ENCODE measurements around the gene COL4A1. TPM values are rescaled to one million over a fixed set of nuclear protein-coding genes. Genes with fewer than 3 reads are reported as not detected.

COL4A1 gene
- total and polyA plus RNA-seq, 8 donors = 418 to 1,057 (median 547) TPM

DNA sequence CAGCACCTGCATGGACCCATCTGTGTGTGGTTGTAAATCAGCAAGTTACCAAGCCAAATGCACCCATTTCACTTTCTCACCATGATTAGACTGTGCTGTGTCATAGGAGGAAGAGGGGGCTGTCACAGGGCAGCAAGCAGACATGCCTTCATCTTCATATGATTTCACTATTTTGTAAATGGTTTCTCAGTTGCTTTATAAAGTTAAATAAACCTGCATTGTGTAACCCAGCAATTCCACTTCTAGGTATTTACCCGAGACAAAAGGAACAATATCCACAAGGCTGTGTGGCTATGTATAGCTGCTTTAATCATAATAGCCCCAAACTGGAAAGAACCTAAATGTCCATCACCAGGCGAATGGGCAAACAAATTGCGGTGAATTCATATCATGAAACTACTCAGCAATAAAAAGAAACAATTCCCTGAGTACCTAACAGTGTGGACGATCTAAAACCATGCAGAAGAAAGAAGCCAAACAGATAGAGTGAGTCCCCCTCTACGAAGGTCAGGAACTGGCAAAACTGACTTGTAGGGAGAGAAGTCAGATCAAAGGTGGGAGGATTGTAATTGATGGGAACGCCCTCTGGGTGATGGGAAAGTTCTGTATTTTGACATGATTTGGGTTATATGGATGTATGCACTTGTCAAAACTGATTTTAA, 185.4 kb downstream of the COL4A1 start:
- intact Hi-C loops (cut with DNase I) = no loop called here
- Histone ChIP-seq H3K27me3 (peaks cover 0 to 34% of the 10 kb centered on the region in 2 donors), H3K27ac (no peak overlapping the region), H3K36me3 (no peaks in the 10 kb centered on the region), H3K9me3 (no peaks in the 10 kb centered on the region), H3K4me1 (peaks cover 9 to 10% of the 10 kb centered on the region in 2 donors), H3K4me3 (no peak overlapping the region)
- DNase-seq = no peak
- ATAC-seq = no peak
- TF ChIP-seq, protein P1, sequence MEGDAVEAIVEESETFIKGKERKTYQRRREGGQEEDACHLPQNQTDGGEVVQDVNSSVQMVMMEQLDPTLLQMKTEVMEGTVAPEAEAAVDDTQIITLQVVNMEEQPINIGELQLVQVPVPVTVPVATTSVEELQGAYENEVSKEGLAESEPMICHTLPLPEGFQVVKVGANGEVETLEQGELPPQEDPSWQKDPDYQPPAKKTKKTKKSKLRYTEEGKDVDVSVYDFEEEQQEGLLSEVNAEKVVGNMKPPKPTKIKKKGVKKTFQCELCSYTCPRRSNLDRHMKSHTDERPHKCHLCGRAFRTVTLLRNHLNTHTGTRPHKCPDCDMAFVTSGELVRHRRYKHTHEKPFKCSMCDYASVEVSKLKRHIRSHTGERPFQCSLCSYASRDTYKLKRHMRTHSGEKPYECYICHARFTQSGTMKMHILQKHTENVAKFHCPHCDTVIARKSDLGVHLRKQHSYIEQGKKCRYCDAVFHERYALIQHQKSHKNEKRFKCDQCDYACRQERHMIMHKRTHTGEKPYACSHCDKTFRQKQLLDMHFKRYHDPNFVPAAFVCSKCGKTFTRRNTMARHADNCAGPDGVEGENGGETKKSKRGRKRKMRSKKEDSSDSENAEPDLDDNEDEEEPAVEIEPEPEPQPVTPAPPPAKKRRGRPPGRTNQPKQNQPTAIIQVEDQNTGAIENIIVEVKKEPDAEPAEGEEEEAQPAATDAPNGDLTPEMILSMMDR (IDR thresholded peaks at IDR 0.05) = no peak

DNA sequence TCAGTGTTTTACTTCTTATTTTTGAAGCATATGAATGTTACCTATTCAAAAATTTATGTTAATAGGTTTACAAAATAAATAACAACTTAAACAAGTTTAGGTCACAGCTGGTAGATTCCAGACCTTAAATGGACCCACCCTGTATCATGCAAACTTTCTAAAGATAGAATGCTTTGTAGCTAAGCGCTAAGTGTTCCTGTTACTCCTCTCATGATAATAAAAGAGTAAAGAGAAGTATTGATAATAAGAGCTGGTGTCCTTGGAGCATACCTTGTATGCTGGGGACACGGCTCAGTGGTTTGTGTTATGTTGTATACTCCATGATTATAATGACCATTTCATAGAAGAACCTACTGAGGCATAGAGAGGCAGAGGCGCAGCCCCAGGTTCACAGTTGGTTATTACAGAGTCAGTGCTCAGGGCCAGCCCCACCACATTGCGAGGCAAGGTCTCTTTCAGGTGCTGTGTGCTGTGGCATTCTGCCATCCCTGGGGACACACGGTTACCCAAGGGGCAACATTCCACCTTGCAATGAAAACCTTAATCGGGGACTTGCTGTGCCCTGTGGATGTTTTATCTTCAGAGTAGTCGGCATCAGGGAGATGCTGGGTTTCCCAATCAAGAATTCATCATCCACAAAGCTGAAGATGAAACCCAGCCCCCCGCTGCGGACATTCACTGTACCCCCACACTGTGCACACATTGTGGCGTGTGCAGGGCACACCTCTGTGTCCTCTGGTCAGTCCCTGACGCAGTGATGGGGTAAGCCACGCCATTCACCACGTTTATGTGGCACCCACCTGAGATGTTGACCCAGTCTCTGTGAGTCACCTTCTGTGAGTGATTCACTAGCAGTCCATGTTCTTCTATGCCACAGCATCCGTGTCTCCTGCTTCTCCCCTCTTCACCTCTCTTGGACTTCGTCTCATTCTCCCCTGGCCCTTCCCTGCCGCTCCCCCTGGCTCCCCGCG, 186.7 kb downstream of the COL4A1 start:
- no peak for ATAC-seq
- peaks cover 0 to 35% of the 10 kb centered on the region in 2 donors for H3K27me3 ChIP-seq
- no peaks in the 10 kb centered on the region for H3K9me3 ChIP-seq
- H3K4me1 ChIP-seq = no peaks in the 10 kb centered on the region
- DNase-seq = no peak
- H3K4me3 ChIP-seq = no peak overlapping the region
- H3K27ac ChIP-seq = no peak overlapping the region
- no peaks in the 10 kb centered on the region for H3K36me3 ChIP-seq
- intact Hi-C loops (cut with DNase I) = no loop called here
- TF ChIP-seq, protein P1 (IDR thresholded peaks at IDR 0.05) = no peak

DNA sequence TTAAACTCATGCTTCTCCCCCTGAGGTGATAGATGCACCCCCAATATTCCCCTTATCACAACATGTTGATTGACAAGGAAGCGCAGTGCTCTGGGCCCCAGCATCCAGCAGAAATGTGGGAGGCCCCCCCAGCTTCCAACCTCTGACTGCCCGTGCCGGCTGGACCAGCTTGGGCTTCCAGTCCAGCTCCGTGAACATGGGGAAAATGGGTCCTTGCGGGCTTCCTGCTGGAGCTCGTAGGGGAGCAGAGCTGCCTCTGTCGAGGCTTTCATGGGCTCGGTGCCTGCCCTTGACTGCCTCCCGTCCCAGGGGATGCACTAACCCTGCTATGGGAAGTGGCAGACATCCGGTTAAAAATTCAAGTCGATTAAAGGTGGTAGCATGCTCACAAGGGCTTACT, 188.9 kb downstream of the COL4A1 start:
- DNase-seq (no peak), ATAC-seq (no peak)
- H3K36me3 ChIP-seq = no peaks in the 10 kb centered on the region
- no peaks in the 10 kb centered on the region for H3K4me1 ChIP-seq
- TF ChIP-seq, protein P1 (IDR thresholded peaks at IDR 0.05) = no peak
- no peak overlapping the region for H3K27ac ChIP-seq
- H3K27me3 ChIP-seq = peaks cover 0 to 32% of the 10 kb centered on the region in 2 donors
- H3K9me3 ChIP-seq = no peaks in the 10 kb centered on the region
- intact Hi-C loops (cut with DNase I) = no loop called here
- H3K4me3 ChIP-seq = no peak overlapping the region

DNA sequence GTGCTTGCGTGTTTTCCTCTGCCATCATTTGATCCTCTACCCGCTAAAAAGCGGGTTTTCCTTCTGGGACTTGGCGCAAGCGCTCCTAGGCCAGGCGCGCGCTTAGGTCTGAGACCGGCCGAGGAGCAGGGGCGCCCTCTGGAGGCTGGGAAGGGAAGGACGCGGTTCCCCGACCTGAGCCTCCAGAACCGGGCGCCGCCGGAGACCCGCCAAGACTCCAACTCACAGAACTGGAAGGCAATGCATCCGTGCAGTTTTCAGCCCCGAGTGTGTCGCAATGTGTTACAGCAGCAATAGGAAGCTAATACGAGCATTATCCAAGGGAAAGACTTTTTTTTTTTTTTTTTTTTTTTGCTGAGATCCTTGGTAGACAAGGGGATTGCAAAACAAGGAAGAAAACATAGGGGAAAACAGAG, 190.9 kb downstream of the COL4A1 start:
- no peak overlapping the region for H3K4me3 ChIP-seq
- DNase-seq = peak in 3 of 4 donors; percentile 67 to 95 (median 73)
- intact Hi-C loops (cut with DNase I) = no loop called here
- ATAC-seq = peak; percentile 97
- H3K4me1 ChIP-seq = no peaks in the 10 kb centered on the region
- no peaks in the 10 kb centered on the region for H3K36me3 ChIP-seq
- no peak overlapping the region for H3K27ac ChIP-seq
- no peaks in the 10 kb centered on the region for H3K9me3 ChIP-seq
- H3K27me3 ChIP-seq = peaks cover 0 to 32% of the 10 kb centered on the region in 2 donors
- TF ChIP-seq, protein P1 (IDR thresholded peaks at IDR 0.05) = peak; percentile 55 to 84

DNA sequence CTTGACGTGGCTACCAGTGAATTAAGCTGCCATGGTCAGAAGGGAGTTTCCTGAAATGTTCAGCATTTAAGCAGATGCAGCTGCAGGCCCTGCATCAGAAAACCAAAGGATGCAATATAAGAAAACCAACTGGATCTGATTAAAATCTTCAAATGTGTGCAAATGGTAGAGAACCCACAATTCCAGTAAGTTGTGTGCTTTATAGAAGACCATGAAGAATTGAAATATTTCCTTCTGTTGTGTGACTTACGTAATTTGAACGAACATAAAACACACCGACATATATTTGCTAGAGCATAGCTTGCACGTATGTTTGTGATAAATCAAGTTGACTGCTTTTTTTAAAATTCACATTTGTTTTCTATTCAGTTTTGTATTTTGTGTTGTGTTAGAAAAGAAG, 191.4 kb downstream of the COL4A1 start:
- TF ChIP-seq, protein P1 (IDR thresholded peaks at IDR 0.05) = no peak
- Histone ChIP-seq H3K4me1 (no peaks in the 10 kb centered on the region), H3K27me3 (peaks cover 0 to 29% of the 10 kb centered on the region in 2 donors), H3K36me3 (no peaks in the 10 kb centered on the region), H3K4me3 (no peak overlapping the region), H3K27ac (no peak overlapping the region), H3K9me3 (no peaks in the 10 kb centered on the region)
- DNase-seq (no peak), ATAC-seq (no peak)
- intact Hi-C loops (cut with DNase I) = no loop called here
